H9 (cell line): ENCODE results near the gene ANO6. TPM values are rescaled to one million over a fixed set of nuclear protein-coding genes. Genes with fewer than 3 reads are reported as not detected.

Experiments
- DNase-seq: peaks from one replicate; pipeline ENCODE4 v3.0.0-alpha.2; 2017
- H2AFZ ChIP-seq: one replicate; pipeline ENCODE4 v1.6.1; 2013; ENCODE audit warnings: mild to moderate bottlenecking, low read length, control low read depth, moderate library complexity
- H2AK5ac ChIP-seq: 2 replicates; pipeline ENCODE4 v1.6.1; 2013; ENCODE audit warnings: low read length, control low read depth, mixed read lengths; ENCODE audit not compliant: insufficient read length
- H2BK120ac ChIP-seq: one replicate; pipeline ENCODE4 v1.6.1; 2013; ENCODE audit warnings: low read depth, mild to moderate bottlenecking, low read length, control low read depth, inconsistent platforms; ENCODE audit not compliant: poor library complexity, severe bottlenecking
- H2BK12ac ChIP-seq: 2 replicates; pipeline ENCODE4 v1.6.1; 2013; ENCODE audit warnings: low read length, control low read depth, mixed read lengths, low read depth; ENCODE audit not compliant: insufficient read length
- H2BK15ac ChIP-seq: 2 replicates; pipeline ENCODE4 v1.6.1; 2013; ENCODE audit warnings: low read depth, low read length, control low read depth
- H2BK20ac ChIP-seq: one replicate; pipeline ENCODE4 v1.6.1; 2013; ENCODE audit warnings: low read depth, mild to moderate bottlenecking, low read length, control low read depth, inconsistent platforms; ENCODE audit not compliant: poor library complexity, severe bottlenecking
- H2BK5ac ChIP-seq: 2 replicates; pipeline ENCODE4 v1.6.1; 2013; ENCODE audit warnings: low read length, control low read depth, mixed read lengths; ENCODE audit not compliant: insufficient read length
- H3K14ac ChIP-seq: 2 replicates; pipeline ENCODE4 v1.6.1; 2013; ENCODE audit warnings: low read length, control low read depth; ENCODE audit not compliant: insufficient read depth
- H3K18ac ChIP-seq: 2 replicates; pipeline ENCODE4 v1.6.1; 2013; ENCODE audit warnings: low read depth, mild to moderate bottlenecking, mixed read lengths, low read length, control low read depth; ENCODE audit not compliant: insufficient read length
- H3K23ac ChIP-seq: 2 replicates; pipeline ENCODE4 v1.6.1; 2013; ENCODE audit warnings: low read length, control low read depth, mixed read lengths, low read depth; ENCODE audit not compliant: insufficient read length
- H3K23me2 ChIP-seq: 2 replicates; pipeline ENCODE4 v1.6.1; 2013; ENCODE audit warnings: low read depth, mild to moderate bottlenecking, mixed read lengths, low read length, control low read depth; ENCODE audit not compliant: insufficient read length, poor library complexity, severe bottlenecking
- H3K27ac ChIP-seq: 2 replicates; pipeline ENCODE4 v1.5.1; 2013; ENCODE audit warnings: low read length, control low read depth, mixed read lengths, low read depth; ENCODE audit not compliant: insufficient read length
- H3K27me3 ChIP-seq: 2 replicates; pipeline ENCODE4 v1.6.1; 2013; ENCODE audit warnings: low read length, control low read depth, inconsistent platforms; ENCODE audit not compliant: insufficient read depth
- H3K4ac ChIP-seq: 2 replicates; pipeline ENCODE4 v1.6.1; 2013; ENCODE audit warnings: low read depth, mild to moderate bottlenecking, control low read depth, inconsistent platforms, low read length, moderate library complexity
- H3K4me1 ChIP-seq: 2 replicates; pipeline ENCODE4 v1.6.1; 2013; ENCODE audit warnings: low read length, control low read depth, inconsistent platforms; ENCODE audit not compliant: insufficient read depth
- H3K4me2 ChIP-seq: 2 replicates; pipeline ENCODE4 v1.6.1; 2013; ENCODE audit warnings: low read length, control low read depth, mixed read lengths; ENCODE audit not compliant: insufficient read length, insufficient read depth
- H3K56ac ChIP-seq: 2 replicates; pipeline ENCODE4 v1.6.1; 2013; ENCODE audit warnings: low read depth, mild to moderate bottlenecking, mixed read lengths, low read length, control low read depth; ENCODE audit not compliant: insufficient read length
- H3K79me1 ChIP-seq: 2 replicates; pipeline ENCODE4 v1.6.1; 2013; ENCODE audit warnings: low read depth, mild to moderate bottlenecking, moderate library complexity, low read length, control low read depth, inconsistent platforms; ENCODE audit not compliant: insufficient read depth, poor library complexity, severe bottlenecking
- H3K79me2 ChIP-seq: 2 replicates; pipeline ENCODE4 v1.6.1; 2013; ENCODE audit warnings: low read length, control low read depth, inconsistent platforms; ENCODE audit not compliant: insufficient read depth
- H3K9ac ChIP-seq: 2 replicates; pipeline ENCODE4 v1.6.1; 2013; ENCODE audit warnings: low read length, control low read depth, mixed read lengths; ENCODE audit not compliant: insufficient read length; ENCODE audit errors: extremely low read depth
- H3K9me3 ChIP-seq: one replicate; pipeline ENCODE4 v1.6.1; 2013; ENCODE audit warnings: low read depth, low read length, inconsistent platforms; ENCODE audit not compliant: control insufficient read depth
- H3T11ph ChIP-seq: one replicate; pipeline ENCODE4 v1.6.1; 2013; ENCODE audit warnings: mild to moderate bottlenecking, low read length, control low read depth, inconsistent platforms
- H4K20me1 ChIP-seq: one replicate; pipeline ENCODE4 v1.6.1; 2013; ENCODE audit not compliant: control insufficient read depth, insufficient read length, insufficient read depth
- H4K5ac ChIP-seq: 2 replicates; pipeline ENCODE4 v1.6.1; 2013; ENCODE audit warnings: low read depth, mild to moderate bottlenecking, mixed read lengths, low read length, control low read depth; ENCODE audit not compliant: insufficient read length
- H4K8ac ChIP-seq: replicated peaks from 2 replicates; pipeline ENCODE4 v1.6.1; 2013; ENCODE audit warnings: low read length, control low read depth, mixed read lengths, low read depth; ENCODE audit not compliant: insufficient read length
- H4K91ac ChIP-seq: 2 replicates; pipeline ENCODE4 v1.6.1; 2013; ENCODE audit warnings: low read depth, mild to moderate bottlenecking, moderate library complexity, mixed read lengths, low read length, control low read depth; ENCODE audit not compliant: insufficient read length
- H3K27ac Mint-ChIP-seq, 3 experiments: 2 replicates in 2 of 3; 3 replicates in 1 of 3; pipeline ENCODE4 v1.8.0; 2020 to 2021; ENCODE audit warnings: mixed read lengths in 3 of 3, mild to moderate bottlenecking in 1 of 3, moderate library complexity in 1 of 3
- H3K27me3 Mint-ChIP-seq: 2 replicates; pipeline ENCODE4 v1.8.0; 2021; ENCODE audit warnings: low read depth, mild to moderate bottlenecking, moderate library complexity, mixed read lengths
- H3K36me3 Mint-ChIP-seq, 3 experiments: 2 replicates in 2 of 3; 3 replicates in 1 of 3; pipeline ENCODE4 v1.8.0; 2020 to 2021; ENCODE audit warnings: low read depth in 3 of 3, mixed read lengths in 3 of 3; ENCODE audit not compliant: insufficient read depth in 1 of 3
- H3K4me1 Mint-ChIP-seq, 2 experiments: 2 replicates each; pipeline ENCODE4 v1.8.0; 2020; ENCODE audit warnings: mixed read lengths in 2 of 2
- H3K4me3 Mint-ChIP-seq, 2 experiments: 2 replicates in 1 of 2; 3 replicates in 1 of 2; pipeline ENCODE4 v1.8.0; 2020 to 2021; ENCODE audit warnings: mild to moderate bottlenecking in 2 of 2, mixed read lengths in 2 of 2, moderate library complexity in 1 of 2
- H3K9me3 Mint-ChIP-seq, 2 experiments: 2 replicates in 1 of 2; 3 replicates in 1 of 2; pipeline ENCODE4 v1.8.0; 2020; ENCODE audit warnings: mild to moderate bottlenecking in 2 of 2, mixed read lengths in 2 of 2, moderate library complexity in 1 of 2
- WGBS: extraction: QIAGEN DNeasy Blood & Tissue Kit; methylation state at CpG from one replicate; pipeline ENCODE4 v1.1.7; 2013; ENCODE audit warnings: missing lambda C conversion rate, low lambda C conversion rate, mixed read lengths; ENCODE audit not compliant: insufficient read length; ENCODE audit errors: extremely low coverage; 5-methylcytosine and 5-hydroxymethylcytosine counted together
- total RNA-seq: library from RNA; stranded (reverse); gene quantifications from 2 replicates; pipeline ENCODE4 v1.2.1, GENCODE V29; 2021
- TF ChIP-seq, protein P1 (sequence below): fragments of 200-600 bp; sonication (generic); conservative IDR thresholded peaks from 3 replicates; pipeline ENCODE4 v1.8.0; 2021; ENCODE audit warnings: antibody characterized with exemption, mild to moderate bottlenecking

ANO6 gene
- total RNA-seq, 1 experiment from 2014 or later = 24.3 TPM

DNA sequence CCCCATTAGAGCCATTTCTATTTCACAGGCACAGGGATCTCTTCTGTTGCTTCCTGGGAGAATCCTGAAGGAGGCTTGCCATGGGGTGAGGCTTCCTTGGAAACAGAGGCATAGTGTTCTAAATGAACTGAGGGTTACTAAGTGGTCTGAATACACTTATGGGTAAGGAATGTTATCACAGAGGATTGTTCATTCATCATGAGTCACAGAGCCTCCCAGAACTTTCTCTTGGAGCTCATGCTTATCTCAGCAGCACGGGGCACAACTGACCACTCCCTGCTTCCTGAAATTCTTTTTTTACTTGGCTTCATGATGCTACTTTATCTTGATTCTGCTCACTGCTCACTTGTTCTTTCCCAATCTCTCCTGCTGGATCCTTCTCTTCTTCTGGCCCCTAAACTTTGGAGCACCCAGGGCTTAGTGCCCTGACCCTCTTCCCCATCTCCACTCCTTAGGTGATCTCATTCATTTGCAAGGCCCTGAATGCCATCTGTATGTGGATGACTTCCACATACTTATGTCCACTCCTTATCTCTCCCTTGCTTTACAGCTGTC, 57.9 kb downstream of the ANO6 start:
- Histone ChIP-seq H3K9ac (no peak overlapping the region), H3K23ac (no peak overlapping the region), H4K5ac (no peak overlapping the region), H3K4me2 (no peak overlapping the region), H2BK15ac (no peak overlapping the region), H2BK12ac (no peak overlapping the region), H3K56ac (no peak overlapping the region), H2BK20ac (no peak overlapping the region), H3K4ac (no peak overlapping the region), H4K20me1 (no peaks in the 10 kb centered on the region), H2BK5ac (no peak overlapping the region), H2AK5ac (no peak overlapping the region), H3K79me2 (no peaks in the 10 kb centered on the region; the same call in 1 of the 2 replicates), H3K23me2 (no peaks in the 10 kb centered on the region), H3K27me3 (no peaks in the 10 kb centered on the region), H4K91ac (no peak overlapping the region), H3K18ac (no peak overlapping the region), H2BK120ac (no peak overlapping the region), H3K14ac (no peak overlapping the region), H4K8ac (no peak overlapping the region), H3T11ph (no peak overlapping the region), H3K9me3 (no peaks in the 10 kb centered on the region), H3K27ac (no peak overlapping the region), H3K79me1 (peaks cover 20% of the 10 kb centered on the region), H3K4me1 (peaks cover under 1% of the 10 kb centered on the region; the same call in 1 of the 2 replicates), H2AFZ (no peak overlapping the region)
- H3K36me3 Mint-ChIP-seq = no peaks in the 10 kb centered on the region; a peak in 2 of 7 replicates
- H3K4me3 Mint-ChIP-seq = no peak overlapping the region
- TF ChIP-seq, protein P1, sequence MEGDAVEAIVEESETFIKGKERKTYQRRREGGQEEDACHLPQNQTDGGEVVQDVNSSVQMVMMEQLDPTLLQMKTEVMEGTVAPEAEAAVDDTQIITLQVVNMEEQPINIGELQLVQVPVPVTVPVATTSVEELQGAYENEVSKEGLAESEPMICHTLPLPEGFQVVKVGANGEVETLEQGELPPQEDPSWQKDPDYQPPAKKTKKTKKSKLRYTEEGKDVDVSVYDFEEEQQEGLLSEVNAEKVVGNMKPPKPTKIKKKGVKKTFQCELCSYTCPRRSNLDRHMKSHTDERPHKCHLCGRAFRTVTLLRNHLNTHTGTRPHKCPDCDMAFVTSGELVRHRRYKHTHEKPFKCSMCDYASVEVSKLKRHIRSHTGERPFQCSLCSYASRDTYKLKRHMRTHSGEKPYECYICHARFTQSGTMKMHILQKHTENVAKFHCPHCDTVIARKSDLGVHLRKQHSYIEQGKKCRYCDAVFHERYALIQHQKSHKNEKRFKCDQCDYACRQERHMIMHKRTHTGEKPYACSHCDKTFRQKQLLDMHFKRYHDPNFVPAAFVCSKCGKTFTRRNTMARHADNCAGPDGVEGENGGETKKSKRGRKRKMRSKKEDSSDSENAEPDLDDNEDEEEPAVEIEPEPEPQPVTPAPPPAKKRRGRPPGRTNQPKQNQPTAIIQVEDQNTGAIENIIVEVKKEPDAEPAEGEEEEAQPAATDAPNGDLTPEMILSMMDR = no peak
- no peak overlapping the region for H3K27ac Mint-ChIP-seq
- no peaks in the 10 kb centered on the region for H3K27me3 Mint-ChIP-seq
- H3K9me3 Mint-ChIP-seq = no peaks in the 10 kb centered on the region
- DNase-seq = no peak
- WGBS = no CpG with 5 or more reads among the region's 1 CpG
- H3K4me1 Mint-ChIP-seq = peaks cover 11% of the 10 kb centered on the region in 2 experiments
